Measurements from ENCODE around the gene C6orf89.

Gene C6orf89

DNA sequence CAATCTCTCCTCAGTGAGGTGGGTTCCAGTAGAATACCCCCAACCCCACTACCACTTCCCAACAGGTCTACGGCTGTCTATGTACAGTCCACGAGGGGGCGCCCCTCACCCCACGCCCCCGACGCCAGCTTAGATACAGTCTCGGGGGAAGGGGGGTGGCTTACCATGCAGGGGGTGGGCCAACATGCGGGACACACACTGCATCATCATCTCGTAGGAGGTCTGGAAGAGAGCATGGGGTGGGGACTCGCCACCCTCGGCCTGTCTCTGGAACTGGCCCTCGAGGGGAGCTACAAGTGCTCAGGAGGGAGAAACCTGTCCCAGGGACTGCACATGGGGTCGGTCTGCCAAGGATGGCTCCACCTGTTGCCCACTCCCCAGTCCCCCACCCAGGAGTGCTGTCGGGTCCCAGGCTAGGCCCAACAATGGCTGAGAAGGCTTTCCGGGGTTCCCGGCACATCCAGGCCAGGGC lies 91.8 kb downstream of the C6orf89 start:
- Histone ChIP-seq H3K9ac (no peak overlapping the region), H3K36me3 (peaks cover 83 to 100% (median 99%) of the 10 kb centered on the region in 11 experiments), H3K4me2 (no peak overlapping the region), H3K4me3 (no peak overlapping the region), H3K9me3 (replicated peaks in 1 of 11) (no peaks in the 10 kb centered on the region), H4K20me1 (peaks cover 84 to 100% (median 99%) of the 10 kb centered on the region in 11 experiments), H3K4me1 (peaks cover 27 to 87% (median 66%) of the 10 kb centered on the region in 10 experiments), H3K27ac (0 out of 22 replicates have a peak overlapping the region, but pooled peaks of 1 of the 11 experiments have one; percentile 22), H3K27me3 (no peaks in the 10 kb centered on the region)
- no peak for TF ChIP-seq Cebpa-rat (IDR thresholded peaks at IDR 0.05)

All from BLaER1 treated with 17β-estradiol and CSF1 and Interleukin-3, amounts not matched to agents 10 nM and 100 nM (cell line).